IMR-90 (cell line): ENCODE measurements around the gene SORL1. TPM values are rescaled to one million over a fixed set of nuclear protein-coding genes. Genes with fewer than 3 reads are reported as not detected.

Source experiments
- ATAC-seq: fragments of 200-7000 bp; cut with Tn5 transposase; 2 replicates; pipeline ENCODE4 v1.9.1; 2020; ENCODE audit warnings: low read depth, mild to moderate bottlenecking, moderate library complexity
- BruUV-seq: library from RNA; stranded (reverse); fragments of 400-500 nt; replicated peaks from 2 replicates; lab custom pipeline; 2021; lab: Mats Ljungman, UMichigan
- CTCF ChIA-PET: fragments of 300-600 bp; formaldehyde crosslinking; extraction: SDS; loops from one replicate; lab custom pipeline; 2021; ENCODE audit warnings: antibody characterized with exemption; lab: Yijun Ruan, JAX
- POLR2A ChIA-PET: fragments of 300-600 bp; sonication (Branson Sonifier 250); formaldehyde crosslinking; loops from one replicate; lab custom pipeline; 2022; ENCODE audit warnings: antibody characterized with exemption; ENCODE audit not compliant: unreplicated experiment; lab: Charles Lee
- DNase-seq: peaks from one replicate; pipeline ENCODE4 v3.0.0; 2013
- H2AFZ ChIP-seq: replicated peaks from 2 replicates; pipeline ENCODE3; 2013; ENCODE audit warnings: low read length, mild to moderate bottlenecking; ENCODE audit not compliant: poor library complexity
- H2AK5ac ChIP-seq: 2 replicates; pipeline ENCODE4 v1.6.1; 2013; ENCODE audit warnings: low read depth, low read length, inconsistent platforms
- H2AK9ac ChIP-seq: replicated peaks from 2 replicates; pipeline ENCODE3; 2013; ENCODE audit warnings: mild to moderate bottlenecking, low read depth, low read length, moderate library complexity; ENCODE audit not compliant: poor library complexity
- H2BK120ac ChIP-seq: 2 replicates; pipeline ENCODE4 v1.6.1; 2013; ENCODE audit warnings: low read depth, low read length, inconsistent platforms
- H2BK15ac ChIP-seq: 3 replicates; pipeline ENCODE4 v1.6.1; 2013; ENCODE audit warnings: low read depth, low read length, inconsistent platforms
- H2BK20ac ChIP-seq: 2 replicates; pipeline ENCODE4 v1.6.1; 2013; ENCODE audit warnings: low read depth, mild to moderate bottlenecking, inconsistent platforms, low read length, moderate library complexity
- H2BK5ac ChIP-seq: 2 replicates; pipeline ENCODE4 v1.6.1; 2013; ENCODE audit warnings: mild to moderate bottlenecking, low read depth, low read length, inconsistent platforms; ENCODE audit not compliant: poor library complexity, severe bottlenecking
- H3K14ac ChIP-seq: replicated peaks from 2 replicates; pipeline ENCODE4 v1.6.1; 2013; ENCODE audit warnings: low read depth, low read length, inconsistent platforms
- H3K18ac ChIP-seq: 2 replicates; pipeline ENCODE4 v1.6.1; 2013; ENCODE audit warnings: low read depth, low read length, control low read depth
- H3K23ac ChIP-seq: 2 replicates; pipeline ENCODE4 v1.6.1; 2013; ENCODE audit warnings: low read depth, low read length, inconsistent platforms
- H3K27ac ChIP-seq: 2 replicates; pipeline ENCODE4 v1.5.1; 2013; ENCODE audit warnings: mild to moderate bottlenecking, control low read depth, low read length; ENCODE audit not compliant: insufficient read depth
- H3K27me3 ChIP-seq: 2 replicates; pipeline ENCODE4 v1.6.1; 2013; ENCODE audit warnings: low read length; ENCODE audit not compliant: control insufficient read depth, insufficient read depth
- H3K36me3 ChIP-seq: 2 replicates; pipeline ENCODE4 v1.6.1; 2013; ENCODE audit warnings: low read length, mixed read lengths; ENCODE audit not compliant: control insufficient read depth, insufficient read depth
- H3K4ac ChIP-seq: 2 replicates; pipeline ENCODE4 v1.6.1; 2013; ENCODE audit warnings: low read depth, low read length, inconsistent platforms
- H3K4me1 ChIP-seq: 2 replicates; pipeline ENCODE4 v1.6.1; 2013; ENCODE audit warnings: low read length, mixed read lengths; ENCODE audit not compliant: control insufficient read depth, insufficient read depth
- H3K4me2 ChIP-seq: 2 replicates; pipeline ENCODE4 v1.6.1; 2013; ENCODE audit warnings: low read depth, mild to moderate bottlenecking, control low read depth, low read length, moderate library complexity
- H3K4me3 ChIP-seq: 2 replicates; pipeline ENCODE4 v1.5.1; 2013; ENCODE audit warnings: low read depth, mild to moderate bottlenecking, control low read depth, low read length, moderate library complexity; ENCODE audit not compliant: insufficient read depth
- H3K56ac ChIP-seq: 2 replicates; pipeline ENCODE4 v1.6.1; 2013; ENCODE audit warnings: low read length, inconsistent platforms; ENCODE audit not compliant: insufficient read depth; ENCODE audit errors: extremely low read depth
- H3K79me1 ChIP-seq, 2 experiments: 2 replicates each; pipeline ENCODE4 v1.6.1; 2013; ENCODE audit warnings: low read length in 2 of 2, inconsistent platforms in 1 of 2, low read depth in 1 of 2
- H3K9ac ChIP-seq: 2 replicates; pipeline ENCODE4 v1.6.1; 2013; ENCODE audit warnings: low read depth, low read length, control low read depth
- H3K9me1 ChIP-seq: 2 replicates; pipeline ENCODE4 v1.6.1; 2013; ENCODE audit warnings: low read length, inconsistent platforms; ENCODE audit not compliant: insufficient read depth
- H3K9me3 ChIP-seq: 2 replicates; pipeline ENCODE4 v1.6.1; 2013; ENCODE audit warnings: low read length; ENCODE audit not compliant: control insufficient read depth, insufficient read depth
- H4K20me1 ChIP-seq: 2 replicates; pipeline ENCODE4 v1.6.1; 2013; ENCODE audit warnings: low read length, inconsistent platforms; ENCODE audit not compliant: insufficient read depth
- H4K5ac ChIP-seq: 2 replicates; pipeline ENCODE4 v1.6.1; 2013; ENCODE audit warnings: mild to moderate bottlenecking, low read depth, low read length, control low read depth
- H4K8ac ChIP-seq, 2 experiments: 2 replicates each; pipeline ENCODE4 v1.6.1; 2013; ENCODE audit warnings: low read depth in 2 of 2, low read length in 2 of 2, control low read depth in 1 of 2, inconsistent platforms in 1 of 2
- H4K91ac ChIP-seq: 2 replicates; pipeline ENCODE4 v1.6.1; 2013; ENCODE audit warnings: low read depth, low read length, inconsistent platforms; ENCODE audit not compliant: insufficient read depth
- BHLHE40 ChIP-seq: fragments of 150-350 bp; IDR thresholded peaks from 2 replicates; pipeline ENCODE4 v1.6.1; 2016; ENCODE audit warnings: mild to moderate bottlenecking, low read depth, low read length
- CEBPB ChIP-seq: IDR thresholded peaks from 2 replicates; pipeline ENCODE4 v1.6.1; 2012; ENCODE audit warnings: low read depth, low read length, improper control_type of control experiment
- CHD1 ChIP-seq: IDR thresholded peaks from 2 replicates; pipeline ENCODE4 v1.6.1; 2012; ENCODE audit warnings: low read depth, low read length, improper control_type of control experiment
- FOS ChIP-seq: fragments of 150-350 bp; IDR thresholded peaks from 2 replicates; pipeline ENCODE4 v1.6.1; 2016; ENCODE audit warnings: low read depth, low read length
- MAFK ChIP-seq: IDR thresholded peaks from 2 replicates; pipeline ENCODE4 v1.6.1; 2012; ENCODE audit warnings: low read depth, low read length, improper control_type of control experiment
- MAZ ChIP-seq: IDR thresholded peaks from 2 replicates; pipeline ENCODE4 v1.6.1; 2012; ENCODE audit warnings: low read depth, mild to moderate bottlenecking, low read length, improper control_type of control experiment, moderate library complexity, borderline replicate concordance
- MXI1 ChIP-seq: IDR thresholded peaks from 2 replicates; pipeline ENCODE4 v1.6.1; 2012; ENCODE audit warnings: low read depth, mild to moderate bottlenecking, low read length, moderate library complexity, borderline replicate concordance
- NFE2L2 ChIP-seq: fragments of 150-350 bp; IDR thresholded peaks from 2 replicates; pipeline ENCODE4 v1.6.1; 2016; ENCODE audit warnings: low read depth, mild to moderate bottlenecking, low read length
- POLR2A ChIP-seq: IDR thresholded peaks from 2 replicates; pipeline ENCODE4 v1.6.1; 2012; ENCODE audit warnings: mild to moderate bottlenecking, low read depth, low read length
- RAD21 ChIP-seq: IDR thresholded peaks from 2 replicates; pipeline ENCODE4 v1.6.1; 2012; ENCODE audit warnings: low read length, improper control_type of control experiment
- RCOR1 ChIP-seq: IDR thresholded peaks from 2 replicates; pipeline ENCODE4 v1.6.1; 2012; ENCODE audit warnings: mild to moderate bottlenecking, low read length, improper control_type of control experiment; ENCODE audit not compliant: insufficient replicate concordance
- RFX5 ChIP-seq: IDR thresholded peaks from 2 replicates; pipeline ENCODE4 v1.8.0; 2012; ENCODE audit warnings: low read depth, mild to moderate bottlenecking, low read length, moderate library complexity
- SMC3 ChIP-seq: fragments of 150-350 bp; IDR thresholded peaks from 2 replicates; pipeline ENCODE4 v1.6.1; 2016; ENCODE audit warnings: low read depth, mild to moderate bottlenecking, antibody characterized with exemption, low read length, moderate library complexity
- USF2 ChIP-seq: fragments of 150-350 bp; IDR thresholded peaks from 2 replicates; pipeline ENCODE4 v1.6.1; 2017; ENCODE audit warnings: mild to moderate bottlenecking, antibody characterized with exemption, low read length, low read depth
- WGBS, 2 experiments: methylation state at CpG; one replicate each; pipeline versions ENCODE4 v1.1.5 to v1.1.7; 2013; ENCODE audit warnings: missing lambda C conversion rate in 2 of 2; ENCODE audit not compliant: insufficient read length in 1 of 2; ENCODE audit errors: extremely low coverage in 2 of 2; 5-methylcytosine and 5-hydroxymethylcytosine counted together
- dilution Hi-C: fragments of 300-500 bp; cut with HindIII; formaldehyde crosslinking; loops from one replicate; pipeline ENCODE4 v1.14.3; 2018; ENCODE audit warnings: low sequenced_read_pairs; ENCODE audit not compliant: unreplicated experiment
- in situ Hi-C: fragments of 300-500 bp; cut with MboI; formaldehyde crosslinking; loops from 3 replicates; pipeline ENCODE4 v1.14.3; 2019; ENCODE audit warnings: low sequenced_read_pairs, inconsistent platforms, mixed read lengths
- intact Hi-C: fragments of 100-400 bp; cut with micrococcal nuclease; formaldehyde crosslinking; loops from 2 replicates; pipeline ENCODE4 v1.10.0; 2022
- polyA plus RNA-seq, 3 experiments: library from polyadenylated mRNA; depleted of rRNA; stranded (reverse); fragments of >200 nt; gene quantifications; 2 replicates each; pipeline ENCODE4 v1.2.3, GENCODE V29; 2012; ENCODE audit warnings: low replicate concordance in 1 of 3
- total RNA-seq: library from RNA; depleted of rRNA; stranded (reverse); fragments of >200 nt; gene quantifications from 2 replicates; pipeline ENCODE4 v1.2.3, GENCODE V29; 2012
- TF ChIP-seq, protein P1 (sequence below): conservative IDR thresholded peaks from 2 replicates; pipeline ENCODE4 v1.5.1; 2012; ENCODE audit warnings: mild to moderate bottlenecking, low read depth, low read length, improper control_type of control experiment
- TF ChIP-seq, protein P2 (sequence below): fragments of 150-350 bp; IDR thresholded peaks from 2 replicates; pipeline ENCODE4 v1.6.1; 2016; ENCODE audit warnings: low read depth, mild to moderate bottlenecking, low read length, moderate library complexity, borderline replicate concordance

Gene SORL1
- total and polyA plus RNA-seq, 2 of the 4 experiments (the other 2 are of a cell fraction) = 1.0 to 2.0 TPM

- Histone ChIP-seq H2BK15ac (no peak overlapping the region), H4K91ac (no peak overlapping the region), H2BK20ac (no peak overlapping the region), H3K18ac (no peak overlapping the region), H3K14ac (no peak overlapping the region), H4K5ac (no peak overlapping the region), H3K4ac (no peak overlapping the region), H3K56ac (no peak overlapping the region), H4K8ac (no peak overlapping the region), H3K27ac (no peak overlapping the region), H2AK9ac (no peak overlapping the region), H3K4me2 (no peak overlapping the region), H3K79me1 (no peaks in the 10 kb centered on the region), H3K9me3 (no peaks in the 10 kb centered on the region), H2AFZ (no peak overlapping the region), H3K27me3 (no peaks in the 10 kb centered on the region; the same call in none of the 2 replicates), H3K36me3 (no peaks in the 10 kb centered on the region), H3K23ac (no peak overlapping the region), H4K20me1 (no peaks in the 10 kb centered on the region), H2BK120ac (no peak overlapping the region), H3K9me1 (no peaks in the 10 kb centered on the region; the same call in 1 of the 2 replicates), H3K9ac (no peak overlapping the region), H2AK5ac (no peak overlapping the region), H3K4me3 (no peak overlapping the region), H3K4me1 (no peaks in the 10 kb centered on the region), H2BK5ac (no peak overlapping the region)
- intact Hi-C loops (no loop called here), dilution Hi-C loops (no loop called here), in situ Hi-C loops (no loop called here)
- TF ChIP-seq USF2 (no peak), POLR2A (no peak), RFX5 (no peak), NFE2L2 (no peak), RAD21 (no peak), SMC3 (no peak), RCOR1 (no peak), MXI1 (no peak), FOS (no peak), BHLHE40 (no peak), MAZ (no peak), CHD1 (no peak), CEBPB (no peak), MAFK (no peak)
- TF ChIP-seq, protein P1, sequence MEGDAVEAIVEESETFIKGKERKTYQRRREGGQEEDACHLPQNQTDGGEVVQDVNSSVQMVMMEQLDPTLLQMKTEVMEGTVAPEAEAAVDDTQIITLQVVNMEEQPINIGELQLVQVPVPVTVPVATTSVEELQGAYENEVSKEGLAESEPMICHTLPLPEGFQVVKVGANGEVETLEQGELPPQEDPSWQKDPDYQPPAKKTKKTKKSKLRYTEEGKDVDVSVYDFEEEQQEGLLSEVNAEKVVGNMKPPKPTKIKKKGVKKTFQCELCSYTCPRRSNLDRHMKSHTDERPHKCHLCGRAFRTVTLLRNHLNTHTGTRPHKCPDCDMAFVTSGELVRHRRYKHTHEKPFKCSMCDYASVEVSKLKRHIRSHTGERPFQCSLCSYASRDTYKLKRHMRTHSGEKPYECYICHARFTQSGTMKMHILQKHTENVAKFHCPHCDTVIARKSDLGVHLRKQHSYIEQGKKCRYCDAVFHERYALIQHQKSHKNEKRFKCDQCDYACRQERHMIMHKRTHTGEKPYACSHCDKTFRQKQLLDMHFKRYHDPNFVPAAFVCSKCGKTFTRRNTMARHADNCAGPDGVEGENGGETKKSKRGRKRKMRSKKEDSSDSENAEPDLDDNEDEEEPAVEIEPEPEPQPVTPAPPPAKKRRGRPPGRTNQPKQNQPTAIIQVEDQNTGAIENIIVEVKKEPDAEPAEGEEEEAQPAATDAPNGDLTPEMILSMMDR = no peak
- TF ChIP-seq, protein P2, sequence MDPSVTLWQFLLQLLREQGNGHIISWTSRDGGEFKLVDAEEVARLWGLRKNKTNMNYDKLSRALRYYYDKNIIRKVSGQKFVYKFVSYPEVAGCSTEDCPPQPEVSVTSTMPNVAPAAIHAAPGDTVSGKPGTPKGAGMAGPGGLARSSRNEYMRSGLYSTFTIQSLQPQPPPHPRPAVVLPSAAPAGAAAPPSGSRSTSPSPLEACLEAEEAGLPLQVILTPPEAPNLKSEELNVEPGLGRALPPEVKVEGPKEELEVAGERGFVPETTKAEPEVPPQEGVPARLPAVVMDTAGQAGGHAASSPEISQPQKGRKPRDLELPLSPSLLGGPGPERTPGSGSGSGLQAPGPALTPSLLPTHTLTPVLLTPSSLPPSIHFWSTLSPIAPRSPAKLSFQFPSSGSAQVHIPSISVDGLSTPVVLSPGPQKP = no peak
- 80% methylated on average over 2 of the region's 5 CpGs; no CpG with 5 or more reads in 1 of the 2 experiments for WGBS, 2 experiments
- BruUV-seq = no TSS peak
- ChIA-PET CTCF (no interaction called here), POLR2A (no interaction called here)
- no peak for DNase-seq
- no peak for ATAC-seq
These were observed 103.0 kb downstream of the SORL1 start for GRCh38 chr11:121555121-121555520.
